NCI-H1092 (cell line): ENCODE data around the gene SRPK1.

Experiments used
- DNase-seq: peaks from one replicate; lab custom pipeline; 2025; lab: John Stamatoyannopoulos, UW

SRPK1 gene

GRCh38 chr6:35898003-35898402 lies 22.9 kb downstream of the SRPK1 start:
- no peak for DNase-seq

- no peak for DNase-seq
These were observed 23.4 kb downstream of the SRPK1 start for GRCh38 chr6:35897486-35897885.

GRCh38 chr6:35897036-35897435 lies 23.9 kb downstream of the SRPK1 start:
- no peak for DNase-seq

GRCh38 chr6:35896228-35896627 lies 24.7 kb downstream of the SRPK1 start:
- DNase-seq: no peak

GRCh38 chr6:35895560-35895959 lies 25.3 kb downstream of the SRPK1 start:
- DNase-seq: no peak

GRCh38 chr6:35894776-35895175 lies 26.1 kb downstream of the SRPK1 start:
- DNase-seq: no peak

- no peak for DNase-seq
These were observed 27.7 kb downstream of the SRPK1 start for GRCh38 chr6:35893246-35893645.

GRCh38 chr6:35892482-35892881 lies 28.4 kb downstream of the SRPK1 start:
- no peak for DNase-seq

GRCh38 chr6:35879151-35879550 lies 41.7 kb downstream of the SRPK1 start:
- DNase-seq: no peak

- DNase-seq: no peak
These were observed 44.0 kb downstream of the SRPK1 start for GRCh38 chr6:35876902-35877301.

- no peak for DNase-seq
These were observed 46.2 kb downstream of the SRPK1 start for GRCh38 chr6:35874730-35875129.

- DNase-seq: no peak
These were observed 61.5 kb downstream of the SRPK1 start for GRCh38 chr6:35859367-35859766.

- no peak for DNase-seq
These were observed 63.0 kb downstream of the SRPK1 start for GRCh38 chr6:35857853-35858252.

GRCh38 chr6:35856250-35856649 lies 64.6 kb downstream of the SRPK1 start:
- DNase-seq: no peak

GRCh38 chr6:35852994-35853393 lies 67.9 kb downstream of the SRPK1 start:
- DNase-seq: no peak

- no peak for DNase-seq
These were observed 70.7 kb downstream of the SRPK1 start for GRCh38 chr6:35850208-35850607.

GRCh38 chr6:35844290-35844689 lies 76.6 kb downstream of the SRPK1 start:
- DNase-seq: no peak

- no peak for DNase-seq
These were observed 78.5 kb downstream of the SRPK1 start for GRCh38 chr6:35842381-35842780.

GRCh38 chr6:35839019-35839418 lies 81.9 kb downstream of the SRPK1 start:
- DNase-seq: no peak

- DNase-seq: no peak
These were observed 87.4 kb downstream of the SRPK1 start for GRCh38 chr6:35833536-35833935.

- no peak for DNase-seq
These were observed 89.5 kb downstream of the SRPK1 start for GRCh38 chr6:35831257-35832007.

- no peak for DNase-seq
These were observed 91.6 kb downstream of the SRPK1 start for GRCh38 chr6:35829306-35829705.

- no peak for DNase-seq
These were observed 96.2 kb downstream of the SRPK1 start for GRCh38 chr6:35824552-35825192.

- DNase-seq: no peak
These were observed 97.3 kb downstream of the SRPK1 start for GRCh38 chr6:35823601-35824000.
